ENCODE measurements around the gene RNF168. TPM values are rescaled to one million over a fixed set of nuclear protein-coding genes. Genes with fewer than 3 reads are reported as not detected.
"Not testable (repeated sequence)": the region's sequence is repeated elsewhere in the genome, so short reads cannot be mapped to it uniquely, and the experiment has no call there.

Gene RNF168
- total and polyA plus RNA-seq, 2 donors (not counting 1 experiment from before 2014, with no cell fraction given), result 3.4 to 42.7 TPM

DNA sequence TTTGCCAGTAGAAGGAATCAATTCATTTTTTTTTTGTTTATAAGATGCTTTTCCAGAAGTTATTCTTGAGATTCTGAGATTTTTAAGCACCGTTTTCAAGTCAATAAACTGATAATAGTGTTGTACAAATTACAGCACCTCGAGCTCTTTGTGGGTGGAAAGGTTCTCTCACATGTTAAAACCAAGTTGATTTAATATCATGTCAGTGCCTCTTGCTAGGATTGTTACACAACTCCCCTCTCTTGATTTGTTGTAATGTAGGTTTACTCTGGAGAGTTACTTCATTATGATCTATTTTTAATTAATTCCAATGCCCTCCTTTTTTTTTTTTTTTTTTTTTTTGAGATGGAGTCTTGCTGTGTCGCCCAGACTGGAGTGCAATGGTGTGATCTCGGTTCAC lies 45.5 kb downstream of the RNF168 start:
- Mint-ChIP-seq H3K27ac (no peak overlapping the region), H3K9me3 (ENCODE audit: insufficient read depth) (peaks cover 3% of the 10 kb centered on the region), H3K4me1 (peaks cover 1% of the 10 kb centered on the region), H3K4me3 (no peak overlapping the region), H3K27me3 (no peaks in the 10 kb centered on the region)
- no peaks in the 10 kb centered on the region for H4K20me1 ChIP-seq (ENCODE audit: control insufficient read depth, insufficient read depth, low read length, poor library complexity, severe bottlenecking)
- H3K9ac ChIP-seq (ENCODE audit: low read length), result no peak overlapping the region
- DNase-seq, result no peak
- no peak for ATAC-seq (ENCODE audit: low read depth)
- WGBS (ENCODE audit: insufficient coverage), result no CpG with 5 or more reads among the region's 4 CpGs
- TF ChIP-seq EZH2 (IDR thresholded peaks at IDR 0.05; ENCODE audit: borderline replicate concordance, insufficient read depth, low read depth, low read length, poor library complexity, severe bottlenecking), result no peak
- TF ChIP-seq, protein P1, sequence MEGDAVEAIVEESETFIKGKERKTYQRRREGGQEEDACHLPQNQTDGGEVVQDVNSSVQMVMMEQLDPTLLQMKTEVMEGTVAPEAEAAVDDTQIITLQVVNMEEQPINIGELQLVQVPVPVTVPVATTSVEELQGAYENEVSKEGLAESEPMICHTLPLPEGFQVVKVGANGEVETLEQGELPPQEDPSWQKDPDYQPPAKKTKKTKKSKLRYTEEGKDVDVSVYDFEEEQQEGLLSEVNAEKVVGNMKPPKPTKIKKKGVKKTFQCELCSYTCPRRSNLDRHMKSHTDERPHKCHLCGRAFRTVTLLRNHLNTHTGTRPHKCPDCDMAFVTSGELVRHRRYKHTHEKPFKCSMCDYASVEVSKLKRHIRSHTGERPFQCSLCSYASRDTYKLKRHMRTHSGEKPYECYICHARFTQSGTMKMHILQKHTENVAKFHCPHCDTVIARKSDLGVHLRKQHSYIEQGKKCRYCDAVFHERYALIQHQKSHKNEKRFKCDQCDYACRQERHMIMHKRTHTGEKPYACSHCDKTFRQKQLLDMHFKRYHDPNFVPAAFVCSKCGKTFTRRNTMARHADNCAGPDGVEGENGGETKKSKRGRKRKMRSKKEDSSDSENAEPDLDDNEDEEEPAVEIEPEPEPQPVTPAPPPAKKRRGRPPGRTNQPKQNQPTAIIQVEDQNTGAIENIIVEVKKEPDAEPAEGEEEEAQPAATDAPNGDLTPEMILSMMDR (IDR thresholded peaks at IDR 0.05), result no peak
- CTCF ChIA-PET, result no interaction called here
- no peak overlapping the region for H3K4me3 ChIP-seq (ENCODE audit: control extremely low read depth in 1 of 5, extremely low read depth in 1 of 5, insufficient read depth in 1 of 5, low read depth in 2 of 5, low read length in 4 of 5)
- no peaks in the 10 kb centered on the region for H3K4me1 ChIP-seq (ENCODE audit: control insufficient read depth in 2 of 2, insufficient read depth in 2 of 2, low read length in 2 of 2)
- no peaks in the 10 kb centered on the region for H3K79me2 ChIP-seq (ENCODE audit: control insufficient read depth, insufficient read depth, low read length)
- H3K9me3 ChIP-seq (ENCODE audit: control extremely low read depth in 1 of 3, control insufficient read depth in 2 of 3, insufficient read depth in 1 of 3, low read length in 2 of 3), result no peaks in the 10 kb centered on the region
- POLR2A ChIA-PET, result interaction anchor here (1.1 kb wide), 1 partner anchor 18 kb away, joined by 8 read pairs; no protein-coding TSS in a partner anchor
- H2AFZ ChIP-seq (ENCODE audit: insufficient read depth, low read depth, low read length, poor library complexity, severe bottlenecking), result no peak overlapping the region
- H3K27ac ChIP-seq (ENCODE audit: low read length in 2 of 2), result no peak overlapping the region
- H3K27me3 ChIP-seq (replicated peaks in 1 of 4; ENCODE audit: control extremely low read depth in 1 of 4, control insufficient read depth in 3 of 4, insufficient read depth in 4 of 4, low read length in 3 of 4), result no peaks in the 10 kb centered on the region
- intact Hi-C loops (cut with micrococcal nuclease), result no loop called here
- H3K36me3 ChIP-seq (replicated peaks in 1 of 2; ENCODE audit: control extremely low read depth in 1 of 2, control insufficient read depth in 1 of 2, extremely low read depth in 1 of 2, insufficient read depth in 2 of 2, low read length in 1 of 2), result peaks cover 0 to 2% of the 10 kb centered on the region in 2 experiments
- H3K4me2 ChIP-seq (replicated peaks; ENCODE audit: low read depth, low read length, poor library complexity, severe bottlenecking), result no peak overlapping the region

DNA sequence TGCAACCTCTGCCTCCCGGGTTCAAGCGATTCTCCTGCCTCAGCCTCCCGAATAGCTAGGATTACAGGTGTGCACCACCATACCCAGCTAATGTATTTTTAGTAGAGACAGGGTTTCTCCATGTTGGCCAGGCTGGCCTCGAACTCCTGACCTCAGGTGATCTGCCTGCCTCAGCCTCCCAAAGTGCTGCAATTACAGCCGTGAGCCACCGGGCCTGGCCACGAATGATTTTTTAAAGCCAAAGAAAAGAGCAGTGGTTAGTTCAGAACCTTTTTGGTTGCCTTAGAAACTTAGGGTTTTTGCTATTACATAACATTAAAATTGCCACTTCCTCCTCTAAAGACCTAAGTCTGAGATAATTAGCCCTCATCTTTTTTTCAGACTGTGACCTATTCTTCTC lies 46.1 kb downstream of the RNF168 start:
- H3K9me3 Mint-ChIP-seq (ENCODE audit: insufficient read depth); H3K4me3 ChIP-seq (ENCODE audit: control extremely low read depth in 1 of 5, extremely low read depth in 1 of 5, insufficient read depth in 1 of 5, low read depth in 2 of 5, low read length in 4 of 5); intact Hi-C loops (cut with micrococcal nuclease); H3K4me3 Mint-ChIP-seq; H3K4me2 ChIP-seq (replicated peaks; ENCODE audit: low read depth, low read length, poor library complexity, severe bottlenecking); DNase-seq; H3K27ac Mint-ChIP-seq; H4K20me1 ChIP-seq (ENCODE audit: control insufficient read depth, insufficient read depth, low read length, poor library complexity, severe bottlenecking); H3K4me1 ChIP-seq (ENCODE audit: control insufficient read depth in 2 of 2, insufficient read depth in 2 of 2, low read length in 2 of 2); H3K9me3 ChIP-seq (ENCODE audit: control extremely low read depth in 1 of 3, control insufficient read depth in 2 of 3, insufficient read depth in 1 of 3, low read length in 2 of 3); H3K9ac ChIP-seq (ENCODE audit: low read length); ATAC-seq (ENCODE audit: low read depth); H3K4me1 Mint-ChIP-seq; H3K27ac ChIP-seq (ENCODE audit: low read length in 2 of 2); H2AFZ ChIP-seq (ENCODE audit: insufficient read depth, low read depth, low read length, poor library complexity, severe bottlenecking); CTCF ChIA-PET; H3K27me3 ChIP-seq (replicated peaks in 1 of 4; ENCODE audit: control extremely low read depth in 1 of 4, control insufficient read depth in 3 of 4, insufficient read depth in 4 of 4, low read length in 3 of 4); H3K36me3 ChIP-seq (replicated peaks in 1 of 2; ENCODE audit: control extremely low read depth in 1 of 2, control insufficient read depth in 1 of 2, extremely low read depth in 1 of 2, insufficient read depth in 2 of 2, low read length in 1 of 2); H3K79me2 ChIP-seq (ENCODE audit: control insufficient read depth, insufficient read depth, low read length); H3K27me3 Mint-ChIP-seq: not testable (repeated sequence)
- WGBS (ENCODE audit: insufficient coverage), result 81% methylated on average over 4 of the region's 7 CpGs
- POLR2A ChIA-PET, result interaction anchor here (1.1 kb wide), 1 partner anchor 17 kb away, joined by 8 read pairs; no protein-coding TSS in a partner anchor

Measured in B cell (primary cell).